SU-DHL-6 (cell line): ENCODE data around the gene MEA1.

Experiments
- H2AFZ ChIP-seq: fragments of 200-600 bp; sonication (generic); 2 replicates; pipeline ENCODE4 v1.6.1; 2014; ENCODE audit warnings: low read depth, mild to moderate bottlenecking, moderate library complexity, mixed read lengths, antibody characterized with exemption, low read length; ENCODE audit not compliant: severe bottlenecking
- H3F3A ChIP-seq: fragments of 200-600 bp; shearing (Covaris generic); 2 replicates; pipeline ENCODE4 v1.6.0; 2016; ENCODE audit warnings: antibody characterized with exemption, mild to moderate bottlenecking; ENCODE audit not compliant: insufficient read depth
- H3K27ac ChIP-seq: fragments of 200-600 bp; sonication (generic); 2 replicates; pipeline ENCODE4 v1.5.1; 2016; ENCODE audit warnings: low read depth, mild to moderate bottlenecking, low read length, moderate library complexity, mixed read lengths
- H3K27me3 ChIP-seq: fragments of 200-600 bp; sonication (generic), shearing (Covaris generic); 2 replicates; pipeline ENCODE4 v1.6.0; 2014; ENCODE audit warnings: mild to moderate bottlenecking, low read length
- H3K36me3 ChIP-seq: fragments of 200-600 bp; sonication (generic); 2 replicates; pipeline ENCODE4 v1.6.1; 2014; ENCODE audit warnings: mild to moderate bottlenecking, low read length, mixed read lengths
- H3K4me2 ChIP-seq: fragments of 300-600, 200-600 bp; shearing (Covaris generic), sonication (generic); 2 replicates; pipeline ENCODE4 v1.6.0; 2014; ENCODE audit warnings: low read length, low read depth, mild to moderate bottlenecking; ENCODE audit not compliant: poor library complexity, severe bottlenecking
- H3K4me3 ChIP-seq: fragments of 200-600 bp; sonication (generic); 2 replicates; pipeline ENCODE4 v1.5.1; 2014; ENCODE audit warnings: antibody characterized with exemption, low read length, mild to moderate bottlenecking, mixed read lengths; ENCODE audit not compliant: insufficient read depth, poor library complexity, severe bottlenecking
- H3K79me2 ChIP-seq: fragments of 200-600 bp; sonication (generic); 2 replicates; pipeline ENCODE4 v1.6.1; 2014; ENCODE audit warnings: mild to moderate bottlenecking, low read length, moderate library complexity; ENCODE audit not compliant: insufficient read depth
- H3K9ac ChIP-seq: fragments of 200-600 bp; sonication (generic); 2 replicates; pipeline ENCODE4 v1.7.0; 2014; ENCODE audit warnings: mild to moderate bottlenecking, low read length
- H3K9me2 ChIP-seq: fragments of 200-600 bp; sonication (generic); replicated peaks from 2 replicates; pipeline ENCODE4 v1.6.1; 2014; ENCODE audit warnings: low read length; ENCODE audit not compliant: insufficient read depth
- H3K9me3 ChIP-seq: fragments of 200-600 bp; sonication (generic); 2 replicates; pipeline ENCODE4 v1.6.1; 2014; ENCODE audit warnings: low read length, mixed read lengths; ENCODE audit not compliant: insufficient read depth
- H4K20me1 ChIP-seq: fragments of 200-600 bp; sonication (generic); 2 replicates; pipeline ENCODE4 v1.6.1; 2014; ENCODE audit warnings: low read depth, mild to moderate bottlenecking, antibody characterized with exemption, low read length, moderate library complexity, mixed read lengths
- CTCF ChIP-seq: fragments of 200-600 bp; sonication (generic); IDR thresholded peaks from one replicate; pipeline ENCODE4 v1.5.1; 2017; ENCODE audit warnings: antibody characterized with exemption, mild to moderate bottlenecking, low read length, moderate library complexity; ENCODE audit not compliant: insufficient read depth, poor library complexity, severe bottlenecking
- EZH2phosphoT487 ChIP-seq: fragments of 200-600 bp; sonication (generic), shearing (Covaris generic); conservative IDR thresholded peaks from 2 replicates; pipeline ENCODE4 v1.6.1; 2018; ENCODE audit warnings: mild to moderate bottlenecking, antibody characterized with exemption, low read length, moderate library complexity, mixed read lengths

Gene MEA1

GRCh38 chr6:42970871-42971612 is 42.7 kb downstream of the MEA1 start:
- no peak overlapping the region for H3K4me2 ChIP-seq
- H3K27me3 ChIP-seq = no peaks in the 10 kb centered on the region
- no peaks in the 10 kb centered on the region for H4K20me1 ChIP-seq
- no peak overlapping the region for H3K9ac ChIP-seq
- 0 out of 2 replicates have a peak, but pooled peaks cover 6% of the 10 kb centered on the region for H3F3A ChIP-seq
- H3K9me3 ChIP-seq = no peaks in the 10 kb centered on the region
- no peak overlapping the region for H3K4me3 ChIP-seq
- no peak for TF ChIP-seq EZH2phosphoT487
- TF ChIP-seq CTCF = no peak
- no peaks in the 10 kb centered on the region for H3K36me3 ChIP-seq
- H3K9me2 ChIP-seq = no peaks in the 10 kb centered on the region
- H2AFZ ChIP-seq = no peak overlapping the region
- peaks cover 10% of the 10 kb centered on the region; the same call in 1 of the 2 replicates for H3K79me2 ChIP-seq
- H3K27ac ChIP-seq = no peak overlapping the region

DNA sequence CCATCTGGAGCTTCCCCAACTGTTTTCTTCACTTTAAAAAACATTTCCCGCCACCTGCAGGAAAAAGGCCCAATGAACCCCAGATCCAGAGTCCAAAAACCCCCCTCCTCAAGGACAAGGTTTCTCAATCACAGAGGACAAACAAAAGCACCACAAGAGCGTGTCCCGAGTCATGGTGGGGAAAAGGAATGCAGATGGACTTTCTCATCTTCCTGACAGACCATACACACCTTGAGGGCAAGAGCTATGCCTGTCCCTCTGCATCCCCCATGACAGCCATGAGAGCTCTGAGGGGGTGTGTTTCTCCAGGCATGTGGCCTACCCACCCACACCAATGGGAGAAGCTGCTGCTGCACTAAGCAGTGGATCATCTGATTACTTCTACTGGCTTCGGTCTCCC is 43.8 kb downstream of the MEA1 start:
- Histone ChIP-seq H3K79me2 (peaks cover 1% of the 10 kb centered on the region; the same call in 1 of the 2 replicates), H3K27me3 (no peaks in the 10 kb centered on the region), H3K36me3 (no peaks in the 10 kb centered on the region), H2AFZ (no peak overlapping the region), H3F3A (no peaks in the 10 kb centered on the region), H3K9ac (no peak overlapping the region), H3K9me2 (no peaks in the 10 kb centered on the region), H4K20me1 (no peaks in the 10 kb centered on the region), H3K27ac (no peak overlapping the region), H3K9me3 (no peaks in the 10 kb centered on the region), H3K4me3 (no peak overlapping the region), H3K4me2 (no peak overlapping the region)
- TF ChIP-seq CTCF (no peak), EZH2phosphoT487 (no peak)

- Histone ChIP-seq H3K4me2 (no peak overlapping the region), H4K20me1 (no peaks in the 10 kb centered on the region), H3K27ac (no peak overlapping the region), H3F3A (no peaks in the 10 kb centered on the region), H3K9ac (no peak overlapping the region), H3K79me2 (no peaks in the 10 kb centered on the region), H3K27me3 (no peaks in the 10 kb centered on the region), H3K36me3 (no peaks in the 10 kb centered on the region), H3K9me3 (no peaks in the 10 kb centered on the region), H3K4me3 (no peak overlapping the region), H3K9me2 (no peaks in the 10 kb centered on the region), H2AFZ (no peak overlapping the region)
- TF ChIP-seq EZH2phosphoT487 = no peak
- TF ChIP-seq CTCF = no peak
Measured at GRCh38 chr6:42969431-42969830, 44.3 kb downstream of the MEA1 start.
